ENCODE results near the gene PPP1R3F. TPM values are rescaled to one million over a fixed set of nuclear protein-coding genes. Genes with fewer than 3 reads are reported as not detected.

The PPP1R3F gene
- total RNA-seq, 1 experiment from 2014 or later: 7.3 TPM

GRCh38 chrX:49233176-49233575 lies 36.4 kb upstream of the PPP1R3F start, which contains the start of gene CACNA1F:
CACNA1F (minus strand) TSS chrX:49233340; CDS start chrX:49233309, 31 bp downstream.
- no peaks in the 10 kb centered on the region for H3K27me3 ChIP-seq (ENCODE audit: insufficient read depth, low read length)
- H2AFZ ChIP-seq (ENCODE audit: low read length): no peak within 1 kb of the TSS
- peaks cover 58 to 81% of the 10 kb centered on the region in 2 experiments for H3K9me3 Mint-ChIP-seq

More at GRCh38 chrX:49233176-49233575, 36.4 kb upstream of the PPP1R3F start, which contains the start of gene CACNA1F:
- Histone ChIP-seq H3T11ph (ENCODE audit: low read length) (no peak within 1 kb of the TSS), H4K91ac (ENCODE audit: insufficient read length, low read depth, low read length) (no peak within 1 kb of the TSS), H4K5ac (ENCODE audit: insufficient read length, low read depth, low read length) (no peak within 1 kb of the TSS), H3K18ac (ENCODE audit: insufficient read length, low read depth, low read length) (no peak within 1 kb of the TSS), H3K79me1 (ENCODE audit: insufficient read depth, low read depth, low read length, poor library complexity, severe bottlenecking) (no peaks in the 10 kb centered on the region), H3K9ac (ENCODE audit: extremely low read depth, insufficient read length, low read length) (no peak within 1 kb of the TSS), H2BK12ac (ENCODE audit: insufficient read length, low read depth, low read length) (no peak within 1 kb of the TSS), H2AK5ac (ENCODE audit: insufficient read length, low read length) (no peak within 1 kb of the TSS), H3K79me2 (ENCODE audit: insufficient read depth, low read length) (no peaks in the 10 kb centered on the region), H3K4me2 (ENCODE audit: insufficient read depth, insufficient read length, low read length) (no peak within 1 kb of the TSS), H4K8ac (replicated peaks; ENCODE audit: insufficient read length, low read depth, low read length) (no peak within 1 kb of the TSS), H2BK20ac (ENCODE audit: low read depth, low read length, poor library complexity, severe bottlenecking) (no peak within 1 kb of the TSS), H3K14ac (ENCODE audit: insufficient read depth, low read length) (no peak within 1 kb of the TSS), H3K23ac (ENCODE audit: insufficient read length, low read depth, low read length) (no peak within 1 kb of the TSS), H3K4ac (ENCODE audit: low read depth, low read length) (no peak within 1 kb of the TSS), H3K4me1 (ENCODE audit: insufficient read depth, low read length) (no peaks in the 10 kb centered on the region; the same call in 1 of the 2 replicates), H3K23me2 (ENCODE audit: insufficient read length, low read depth, low read length, poor library complexity, severe bottlenecking) (no peaks in the 10 kb centered on the region), H2BK120ac (ENCODE audit: low read depth, low read length, poor library complexity, severe bottlenecking) (no peak within 1 kb of the TSS), H4K20me1 (ENCODE audit: control insufficient read depth, insufficient read depth, insufficient read length) (no peaks in the 10 kb centered on the region), H2BK5ac (ENCODE audit: insufficient read length, low read length) (no peak within 1 kb of the TSS), H3K9me3 (ENCODE audit: control insufficient read depth, low read depth, low read length) (peaks cover 7% of the 10 kb centered on the region), H3K27ac (ENCODE audit: insufficient read length, low read depth, low read length) (no peak within 1 kb of the TSS), H3K56ac (ENCODE audit: insufficient read length, low read depth, low read length) (no peak within 1 kb of the TSS), H2BK15ac (ENCODE audit: low read depth, low read length) (no peak within 1 kb of the TSS)
- TF ChIP-seq CTCF (conservative IDR thresholded peaks at IDR 0.05): no peak
- Mint-ChIP-seq H3K4me3 (no peak within 1 kb of the TSS; a peak in 1 of 5 replicates), H3K27me3 (ENCODE audit: low read depth) (peaks cover 1% of the 10 kb centered on the region), H3K27ac (no peak within 1 kb of the TSS), H3K36me3 (ENCODE audit: insufficient read depth in 1 of 3, low read depth in 3 of 3) (peaks cover 0 to 6% (median 1%) of the 10 kb centered on the region in 3 experiments; a peak in 3 of 7 replicates), H3K4me1 (peaks cover 9 to 16% of the 10 kb centered on the region in 2 experiments)
- WGBS (ENCODE audit: extremely low coverage, insufficient read length, low lambda C conversion rate): no CpG with 5 or more reads among the region's 9 CpGs
- DNase-seq: no peak

Measured in H9 (cell line).